Suprapubic skin (tissue), 4 donors: ENCODE measurements around the gene BAIAP2. TPM values are rescaled to one million over a fixed set of nuclear protein-coding genes. Genes with fewer than 3 reads are reported as not detected.

Experiments
- DNase-seq, 2 donors: peaks; one replicate each; pipeline ENCODE4 v3.0.0-alpha.2; 2019; ENCODE audit warnings: low spot score in 2 of 2
- H3K27ac ChIP-seq: fragments of 200-600 bp; sonication (generic); one replicate; pipeline ENCODE4 v1.5.1; 2019
- H3K27me3 ChIP-seq: fragments of 200-600 bp; sonication (generic); one replicate; pipeline ENCODE4 v1.5.1; 2019
- H3K36me3 ChIP-seq: fragments of 200-600 bp; sonication (generic); one replicate; pipeline ENCODE4 v1.5.1; 2019
- H3K4me1 ChIP-seq: fragments of 200-600 bp; sonication (generic); one replicate; pipeline ENCODE4 v1.5.1; 2019
- H3K4me3 ChIP-seq: fragments of 200-600 bp; sonication (generic); one replicate; pipeline ENCODE4 v1.5.1; 2019; ENCODE audit warnings: mild to moderate bottlenecking
- H3K9me3 ChIP-seq: fragments of 200-600 bp; sonication (generic); one replicate; pipeline ENCODE4 v1.5.1; 2019
- CTCF ChIP-seq, 2 donors: fragments of 200-600 bp in 1 of 2; fragments of 450-650 bp in 1 of 2; sonication (generic) in 1 of 2; IDR thresholded peaks; one replicate each; pipeline ENCODE4 v1.5.1; 2016 to 2019; ENCODE audit warnings: antibody characterized with exemption in 2 of 2, mild to moderate bottlenecking in 1 of 2, moderate library complexity in 1 of 2
- EP300 ChIP-seq: sonication (generic); formaldehyde crosslinking; IDR thresholded peaks from one replicate; pipeline ENCODE4 v1.6.1; 2017; ENCODE audit warnings: antibody characterized with exemption
- POLR2A ChIP-seq, 2 donors: fragments of 450-650 bp; IDR thresholded peaks; one replicate each; pipeline ENCODE4 v1.6.1; 2017; ENCODE audit warnings: antibody characterized with exemption in 2 of 2, mild to moderate bottlenecking in 2 of 2, moderate library complexity in 2 of 2
- POLR2AphosphoS5 ChIP-seq, 3 donors: sonication (generic); formaldehyde crosslinking; IDR thresholded peaks; one replicate each; pipeline ENCODE4 v1.6.1; 2017; ENCODE audit warnings: antibody characterized with exemption in 3 of 3
- WGBS: methylation state at CpG from one replicate; pipeline ENCODE4 v1.1.5; 2018; 5-methylcytosine and 5-hydroxymethylcytosine counted together
- total RNA-seq, 4 donors: library from RNA; depleted of rRNA; stranded (reverse); fragments of >200 nt; gene quantifications; one replicate each; pipeline ENCODE4 v1.1.0, GENCODE V29; 2016

The BAIAP2 gene
- total RNA-seq, 4 donors from 2014 or later, result 214 to 283 (median 260) TPM

- TF ChIP-seq CTCF (IDR thresholded peaks at IDR 0.05) (no peak), POLR2A (IDR thresholded peaks at IDR 0.05) (no peak), EP300 (no peak), POLR2AphosphoS5 (IDR thresholded peaks at IDR 0.05) (no peak)
- no peak overlapping the region for H3K27ac ChIP-seq
- H3K9me3 ChIP-seq, result no peaks in the 10 kb centered on the region
- H3K36me3 ChIP-seq, result peaks cover 31% of the 10 kb centered on the region
- DNase-seq, result no peak
- WGBS, result 66% methylated on average over 16 of the region's 16 CpGs
- no peak overlapping the region for H3K4me3 ChIP-seq
- H3K27me3 ChIP-seq, result no peaks in the 10 kb centered on the region
- peaks cover 78% of the 10 kb centered on the region for H3K4me1 ChIP-seq
Observed at GRCh38 chr17:81066771-81067315, 31.9 kb downstream of the BAIAP2 start.

GRCh38 chr17:81067391-81067811 is 32.5 kb downstream of the BAIAP2 start:
- no CpG with 5 or more reads among the region's 20 CpGs for WGBS
- H3K9me3 ChIP-seq, result no peaks in the 10 kb centered on the region
- H3K27me3 ChIP-seq, result no peaks in the 10 kb centered on the region
- H3K36me3 ChIP-seq, result peaks cover 36% of the 10 kb centered on the region
- H3K4me1 ChIP-seq, result peaks cover 79% of the 10 kb centered on the region
- no peak overlapping the region for H3K27ac ChIP-seq
- TF ChIP-seq EP300 (no peak), CTCF (IDR thresholded peaks at IDR 0.05) (no peak), POLR2AphosphoS5 (IDR thresholded peaks at IDR 0.05) (no peak), POLR2A (IDR thresholded peaks at IDR 0.05) (no peak)
- no peak for DNase-seq
- H3K4me3 ChIP-seq, result no peak overlapping the region

GRCh38 chr17:81068411-81069134 is 33.6 kb downstream of the BAIAP2 start:
- no peak for DNase-seq
- H3K4me1 ChIP-seq, result peaks cover 72% of the 10 kb centered on the region
- peaks cover 42% of the 10 kb centered on the region for H3K36me3 ChIP-seq
- no peaks in the 10 kb centered on the region for H3K9me3 ChIP-seq
- WGBS, result 80% methylated on average over 3 of the region's 26 CpGs
- H3K27ac ChIP-seq, result peak overlapping the region; percentile 34
- H3K4me3 ChIP-seq, result no peak overlapping the region
- H3K27me3 ChIP-seq, result no peaks in the 10 kb centered on the region
- TF ChIP-seq EP300 (no peak), POLR2A (IDR thresholded peaks at IDR 0.05) (no peak), CTCF (IDR thresholded peaks at IDR 0.05) (no peak), POLR2AphosphoS5 (IDR thresholded peaks at IDR 0.05) (no peak)

GRCh38 chr17:81069135-81069645 is 34.2 kb downstream of the BAIAP2 start:
- TF ChIP-seq POLR2AphosphoS5 (IDR thresholded peaks at IDR 0.05) (no peak), POLR2A (IDR thresholded peaks at IDR 0.05) (no peak), CTCF (IDR thresholded peaks at IDR 0.05) (no peak), EP300 (no peak)
- Histone ChIP-seq H3K27ac (no peak overlapping the region), H3K4me3 (no peak overlapping the region), H3K4me1 (peaks cover 68% of the 10 kb centered on the region), H3K27me3 (no peaks in the 10 kb centered on the region), H3K9me3 (no peaks in the 10 kb centered on the region), H3K36me3 (peaks cover 42% of the 10 kb centered on the region)
- 46% methylated on average over 5 of the region's 23 CpGs for WGBS
- no peak for DNase-seq

GRCh38 chr17:81070541-81071246 is 35.7 kb downstream of the BAIAP2 start:
- Histone ChIP-seq H3K36me3 (peaks cover 46% of the 10 kb centered on the region), H3K27ac (no peak overlapping the region), H3K4me1 (peaks cover 67% of the 10 kb centered on the region)

More at GRCh38 chr17:81070541-81071246, 35.7 kb downstream of the BAIAP2 start:
- Histone ChIP-seq H3K9me3 (no peaks in the 10 kb centered on the region), H3K4me3 (no peak overlapping the region), H3K27me3 (no peaks in the 10 kb centered on the region)
- no peak for TF ChIP-seq CTCF (IDR thresholded peaks at IDR 0.05)
- no peak for TF ChIP-seq POLR2AphosphoS5 (IDR thresholded peaks at IDR 0.05)
- TF ChIP-seq EP300, result no peak
- TF ChIP-seq POLR2A (IDR thresholded peaks at IDR 0.05), result no peak
- WGBS, result 86% methylated on average over 14 of the region's 25 CpGs
- no peak for DNase-seq
